Measurements from ENCODE around the gene CPSF4L.
"Not testable (repeated sequence)": the region's sequence is repeated elsewhere in the genome, so short reads cannot be mapped to it uniquely, and the experiment has no call there.

The CPSF4L gene

GRCh38 chr17:73261617-73261951 is at the start of gene CPSF4L:
TSS of gene CPSF4L (minus strand) at chr17:73261880. CDS start at chr17:73261818, 62 bp downstream.
- DNase-seq (ENCODE audit: low read depth): no peak

GRCh38 chr17:73311428-73311780 is 49.7 kb upstream of the CPSF4L start:
- DNase-seq (ENCODE audit: low read depth): no peak

GRCh38 chr17:73309727-73310596 is 48.3 kb upstream of the CPSF4L start:
- DNase-seq (ENCODE audit: low read depth): no peak

GRCh38 chr17:73308959-73309358 is 47.3 kb upstream of the CPSF4L start:
- DNase-seq (ENCODE audit: low read depth): not testable (repeated sequence)

- DNase-seq (ENCODE audit: low read depth): no peak
These were observed 46.5 kb upstream of the CPSF4L start for GRCh38 chr17:73308017-73308823.

GRCh38 chr17:73307130-73307529 is 45.5 kb upstream of the CPSF4L start:
- no peak for DNase-seq (ENCODE audit: low read depth)

- no peak for DNase-seq (ENCODE audit: low read depth)
These were observed 44.5 kb upstream of the CPSF4L start for GRCh38 chr17:73305845-73306836.

- no peak for DNase-seq (ENCODE audit: low read depth)
These were observed 43.5 kb upstream of the CPSF4L start for GRCh38 chr17:73304971-73305812.

GRCh38 chr17:73304438-73304837 is 42.8 kb upstream of the CPSF4L start:
- no peak for DNase-seq (ENCODE audit: low read depth)

GRCh38 chr17:73302189-73302588 is 40.5 kb upstream of the CPSF4L start:
- DNase-seq (ENCODE audit: low read depth): no peak

- DNase-seq (ENCODE audit: low read depth): no peak
These were observed 39.7 kb upstream of the CPSF4L start for GRCh38 chr17:73301369-73301768.

- DNase-seq (ENCODE audit: low read depth): no peak
These were observed 38.7 kb upstream of the CPSF4L start for GRCh38 chr17:73300392-73300791.

- no peak for DNase-seq (ENCODE audit: low read depth)
These were observed 36.5 kb upstream of the CPSF4L start for GRCh38 chr17:73297934-73298861.

GRCh38 chr17:73293480-73293911 is 31.8 kb upstream of the CPSF4L start:
- no peak for DNase-seq (ENCODE audit: low read depth)

GRCh38 chr17:73293031-73293430 is 31.4 kb upstream of the CPSF4L start:
- no peak for DNase-seq (ENCODE audit: low read depth)

- no peak for DNase-seq (ENCODE audit: low read depth)
These were observed 30.4 kb upstream of the CPSF4L start for GRCh38 chr17:73292031-73292531.

GRCh38 chr17:73291260-73291801 is 29.7 kb upstream of the CPSF4L start:
- no peak for DNase-seq (ENCODE audit: low read depth)

GRCh38 chr17:73290399-73291259 is 28.9 kb upstream of the CPSF4L start:
- no peak for DNase-seq (ENCODE audit: low read depth)
